Glomerular visceral epithelial cell (primary cell): ENCODE results near the gene SMC1A.
A peak's percentile ranks its signal among the peaks of the same experiment; 100 is the strongest.
"Not testable (repeated sequence)": the region's sequence is repeated elsewhere in the genome, so short reads cannot be mapped to it uniquely, and the experiment has no call there.

Source experiments
- DNase-seq: peaks from one replicate; pipeline ENCODE4 v3.0.0-alpha.2; 2016; ENCODE audit errors: extremely low spot score

The SMC1A gene

GRCh38 chrX:53422086-53422860 is at the start of gene SMC1A:
Gene SMC1A (minus strand): TSS chrX:53422654. CDS start chrX:53422600, 54 bp downstream.
- peak; percentile 96 for DNase-seq

GRCh38 chrX:53471346-53471745 is 48.9 kb upstream of the SMC1A start:
- DNase-seq = no peak

GRCh38 chrX:53468659-53469058 is 46.2 kb upstream of the SMC1A start:
- not testable (repeated sequence) for DNase-seq

- no peak for DNase-seq
Observed at GRCh38 chrX:53458082-53458481, 35.6 kb upstream of the SMC1A start.

- DNase-seq = no peak
Observed at GRCh38 chrX:53456254-53456653, 33.8 kb upstream of the SMC1A start.

- DNase-seq = no peak
Observed at GRCh38 chrX:53452812-53453211, 30.4 kb upstream of the SMC1A start.

GRCh38 chrX:53449632-53450031 is 27.2 kb upstream of the SMC1A start:
- no peak for DNase-seq

GRCh38 chrX:53447441-53447840 is 25.0 kb upstream of the SMC1A start:
- DNase-seq = no peak

- peak; percentile 24 for DNase-seq
Observed at GRCh38 chrX:53445977-53446376, 23.5 kb upstream of the SMC1A start.

GRCh38 chrX:53442322-53442631 is 19.8 kb upstream of the SMC1A start:
- DNase-seq = no peak

GRCh38 chrX:53441531-53442321 is 19.3 kb upstream of the SMC1A start:
- peak; percentile 79 for DNase-seq

GRCh38 chrX:53440621-53441517 is 18.4 kb upstream of the SMC1A start:
- peak; percentile 46 for DNase-seq

GRCh38 chrX:53440101-53440500 is 17.6 kb upstream of the SMC1A start:
- no peak for DNase-seq

- no peak for DNase-seq
Observed at GRCh38 chrX:53438832-53439230, 16.4 kb upstream of the SMC1A start.

- DNase-seq = no peak
Observed at GRCh38 chrX:53438174-53438831, 15.8 kb upstream of the SMC1A start.

GRCh38 chrX:53437206-53437605 is 14.8 kb upstream of the SMC1A start:
- no peak for DNase-seq

- peak; percentile 61 for DNase-seq
Observed at GRCh38 chrX:53435997-53436396, 13.5 kb upstream of the SMC1A start.

GRCh38 chrX:53433651-53434639 is 11.5 kb upstream of the SMC1A start, which contains the start of gene HSD17B10:
Gene HSD17B10 (minus strand): TSS chrX:53434370. CDS start chrX:53434345, 25 bp downstream.
- peak; percentile 81 for DNase-seq

GRCh38 chrX:53430231-53430630 is 7.8 kb upstream of the SMC1A start:
- no peak for DNase-seq

- DNase-seq = no peak
Observed at GRCh38 chrX:53429755-53430154, 7.3 kb upstream of the SMC1A start.
